ENCODE measurements around the gene GAS7.

Gene GAS7

DNA sequence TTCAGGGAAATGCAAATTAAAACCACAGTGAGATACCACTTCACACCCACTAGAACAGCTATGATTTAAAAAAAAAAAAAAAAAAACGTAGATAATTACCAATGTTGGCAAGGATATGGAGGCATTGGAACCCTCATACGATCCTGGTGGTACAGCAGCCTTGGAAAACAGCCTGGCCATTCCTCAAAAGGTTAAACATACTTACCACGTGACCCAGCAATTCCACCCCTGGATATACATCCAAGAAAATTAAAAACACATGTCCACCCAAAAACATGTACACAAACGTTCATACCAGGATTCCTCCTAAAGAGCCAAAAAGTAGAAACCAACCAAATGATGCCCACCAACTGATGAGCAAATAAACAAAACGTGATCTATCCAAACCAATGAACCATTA lies 68.1 kb downstream of the GAS7 start:
- TF ChIP-seq, protein P1, sequence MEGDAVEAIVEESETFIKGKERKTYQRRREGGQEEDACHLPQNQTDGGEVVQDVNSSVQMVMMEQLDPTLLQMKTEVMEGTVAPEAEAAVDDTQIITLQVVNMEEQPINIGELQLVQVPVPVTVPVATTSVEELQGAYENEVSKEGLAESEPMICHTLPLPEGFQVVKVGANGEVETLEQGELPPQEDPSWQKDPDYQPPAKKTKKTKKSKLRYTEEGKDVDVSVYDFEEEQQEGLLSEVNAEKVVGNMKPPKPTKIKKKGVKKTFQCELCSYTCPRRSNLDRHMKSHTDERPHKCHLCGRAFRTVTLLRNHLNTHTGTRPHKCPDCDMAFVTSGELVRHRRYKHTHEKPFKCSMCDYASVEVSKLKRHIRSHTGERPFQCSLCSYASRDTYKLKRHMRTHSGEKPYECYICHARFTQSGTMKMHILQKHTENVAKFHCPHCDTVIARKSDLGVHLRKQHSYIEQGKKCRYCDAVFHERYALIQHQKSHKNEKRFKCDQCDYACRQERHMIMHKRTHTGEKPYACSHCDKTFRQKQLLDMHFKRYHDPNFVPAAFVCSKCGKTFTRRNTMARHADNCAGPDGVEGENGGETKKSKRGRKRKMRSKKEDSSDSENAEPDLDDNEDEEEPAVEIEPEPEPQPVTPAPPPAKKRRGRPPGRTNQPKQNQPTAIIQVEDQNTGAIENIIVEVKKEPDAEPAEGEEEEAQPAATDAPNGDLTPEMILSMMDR (IDR thresholded peaks at IDR 0.05; ENCODE audit: insufficient read depth, low read depth, low read length, missing control alignments) = no peak
- no peak overlapping the region for H3K4me3 ChIP-seq (ENCODE audit: low read depth, low read length)
- no peak for DNase-seq (ENCODE audit: low read depth)

DNA sequence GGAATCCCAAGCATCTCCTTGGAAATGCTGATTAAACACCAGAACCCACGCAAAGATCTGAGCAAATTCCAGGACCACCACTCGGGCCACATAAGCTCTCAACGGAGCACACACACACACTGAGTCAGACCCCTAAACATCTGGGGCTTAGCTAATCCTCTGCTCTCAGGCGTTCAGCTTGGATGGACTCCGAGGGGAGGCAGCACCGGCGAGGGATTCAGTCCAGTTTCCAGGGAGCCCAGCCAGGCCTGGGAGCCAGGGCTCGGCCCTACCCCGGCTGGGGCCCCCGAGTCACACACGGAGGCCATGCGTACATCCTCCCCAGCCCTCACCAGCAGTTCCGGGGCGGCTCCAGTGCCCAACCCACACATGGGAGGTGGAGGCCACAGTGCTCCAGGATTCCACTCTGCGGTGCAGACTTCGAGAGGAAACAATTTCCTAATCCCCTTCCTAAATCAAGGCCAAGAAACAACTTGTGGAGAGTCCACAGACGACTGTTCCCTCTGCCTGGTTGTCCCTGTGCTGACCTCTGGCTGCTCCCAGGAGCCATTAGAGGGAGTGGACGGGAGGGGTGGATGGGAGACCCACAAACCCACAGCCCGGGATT lies 70.5 kb downstream of the GAS7 start:
- DNase-seq (ENCODE audit: low read depth) = no peak
- no peak overlapping the region for H3K4me3 ChIP-seq (ENCODE audit: low read depth, low read length)
- TF ChIP-seq, protein P1 (IDR thresholded peaks at IDR 0.05; ENCODE audit: insufficient read depth, low read depth, low read length, missing control alignments) = no peak

DNA sequence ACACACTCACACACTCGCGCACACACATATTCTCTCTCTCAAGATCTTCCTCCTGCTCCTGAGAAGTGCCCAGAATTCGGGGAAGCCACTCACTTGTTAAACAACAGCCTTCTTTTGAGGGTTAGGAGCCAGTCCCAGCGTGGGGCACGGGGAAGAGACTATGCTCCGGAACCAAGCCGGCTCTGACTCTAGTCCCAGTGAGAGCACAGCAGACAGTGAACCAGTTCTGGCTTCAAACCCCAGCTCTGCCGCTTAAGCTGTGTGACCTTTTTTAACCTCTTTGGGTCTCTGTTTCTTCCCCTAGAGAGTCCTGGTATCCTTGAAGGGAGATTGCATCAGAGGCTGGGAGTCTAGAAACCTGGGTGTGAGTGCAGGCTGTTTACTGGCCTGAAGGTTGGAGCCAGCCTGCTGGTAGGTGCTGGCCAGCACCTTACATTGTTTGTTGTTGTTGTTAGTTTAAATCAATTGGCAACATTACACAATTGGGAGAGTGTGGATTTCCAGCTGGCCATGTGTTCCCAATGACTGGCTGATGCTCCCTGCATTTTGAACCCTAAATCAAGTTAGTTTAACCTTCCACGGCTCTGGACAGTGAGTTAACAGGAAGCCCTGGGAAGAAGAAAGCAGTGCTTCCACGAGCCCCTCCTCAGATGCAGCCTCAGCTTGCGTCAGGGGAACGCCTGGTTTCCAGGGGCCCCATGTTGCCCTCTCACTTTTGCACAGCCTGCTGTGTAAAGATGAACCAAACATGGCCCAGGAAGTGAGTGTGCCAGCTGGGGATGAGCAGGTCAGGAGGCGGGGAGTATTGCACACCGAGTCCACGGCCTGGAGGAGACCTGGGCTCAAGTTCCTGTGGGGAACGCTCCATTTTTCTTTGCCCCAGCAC lies 71.5 kb downstream of the GAS7 start:
- no peak overlapping the region for H3K4me3 ChIP-seq (ENCODE audit: low read depth, low read length)
- DNase-seq (ENCODE audit: low read depth) = no peak
- TF ChIP-seq, protein P1 (IDR thresholded peaks at IDR 0.05; ENCODE audit: insufficient read depth, low read depth, low read length, missing control alignments) = no peak

DNA sequence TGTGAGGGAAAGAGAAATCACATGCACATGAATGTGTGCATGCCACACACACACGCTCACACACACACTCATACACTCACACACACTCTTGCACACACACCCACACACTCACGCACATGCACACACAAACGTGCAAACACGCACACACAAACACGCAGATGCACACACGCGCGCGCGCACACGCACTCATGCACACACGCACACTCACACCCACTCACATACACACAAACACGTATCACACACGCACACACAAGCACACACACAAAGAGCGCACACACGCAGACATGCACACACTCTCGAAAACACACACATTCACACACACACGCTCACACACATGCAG lies 72.2 kb downstream of the GAS7 start:
- no peak for DNase-seq (ENCODE audit: low read depth)
- TF ChIP-seq, protein P1 (IDR thresholded peaks at IDR 0.05; ENCODE audit: insufficient read depth, low read depth, low read length, missing control alignments) = no peak
- no peak overlapping the region for H3K4me3 ChIP-seq (ENCODE audit: low read depth, low read length)

DNA sequence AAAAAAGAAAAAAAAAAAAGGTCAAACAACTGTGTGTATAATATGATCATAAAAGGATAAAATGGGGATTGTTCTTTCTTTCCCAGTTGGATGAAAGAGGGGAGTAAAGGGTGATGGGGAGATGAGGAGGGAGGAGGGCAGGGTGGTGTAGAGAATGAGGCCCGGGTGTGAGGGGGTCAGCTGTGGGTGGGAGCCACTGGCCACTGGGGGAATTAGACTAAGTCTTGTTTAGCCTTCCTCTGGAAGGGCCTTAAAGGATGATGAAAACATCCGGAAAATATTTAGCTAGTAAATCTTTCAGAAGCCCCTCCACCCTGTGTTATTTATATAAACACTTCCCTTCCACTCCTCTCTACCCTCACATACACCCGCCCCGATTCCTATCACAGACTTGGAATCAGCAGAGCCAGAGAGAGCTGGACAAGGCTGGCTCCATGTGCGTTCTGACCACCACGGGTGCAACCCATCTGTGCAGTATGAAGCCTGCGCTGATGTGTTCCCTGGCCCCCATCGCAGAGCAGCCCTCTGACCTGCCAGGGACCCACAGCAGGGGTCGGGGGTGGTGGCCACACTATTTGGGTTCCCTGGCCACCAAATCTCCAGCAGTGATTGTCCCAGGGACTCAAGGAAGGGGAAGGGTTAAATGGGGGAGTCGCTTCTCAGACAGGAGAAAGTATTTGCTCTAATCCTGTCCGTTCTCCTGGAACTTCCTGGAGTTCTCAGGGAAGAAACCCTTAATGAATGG lies 72.7 kb downstream of the GAS7 start:
- no peak for DNase-seq (ENCODE audit: low read depth)
- H3K4me3 ChIP-seq (ENCODE audit: low read depth, low read length) = no peak overlapping the region
- TF ChIP-seq, protein P1 (IDR thresholded peaks at IDR 0.05; ENCODE audit: insufficient read depth, low read depth, low read length, missing control alignments) = no peak

DNA sequence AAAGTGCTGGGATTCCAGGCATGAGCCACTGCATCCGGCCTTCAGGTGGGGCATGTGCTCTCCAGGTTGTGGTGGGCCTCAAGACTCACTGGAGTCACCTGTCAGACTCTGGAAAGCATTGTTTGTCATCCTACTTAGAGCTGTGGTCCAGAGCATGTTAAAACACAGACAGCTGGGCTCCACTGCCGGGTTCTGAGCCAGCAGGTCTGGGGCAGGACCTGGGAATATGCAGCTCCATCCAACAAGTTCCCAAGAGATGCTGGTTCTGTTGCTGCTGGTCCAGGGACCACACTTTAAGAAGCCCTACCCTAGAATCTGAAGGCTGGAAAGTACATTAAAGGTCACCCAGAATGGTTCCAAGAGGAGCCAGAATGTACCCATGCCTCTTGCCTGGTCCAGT lies 75.3 kb downstream of the GAS7 start:
- TF ChIP-seq, protein P1 (IDR thresholded peaks at IDR 0.05; ENCODE audit: insufficient read depth, low read depth, low read length, missing control alignments) = no peak
- no peak overlapping the region for H3K4me3 ChIP-seq (ENCODE audit: low read depth, low read length)
- DNase-seq (ENCODE audit: low read depth) = no peak

All from GM12865 (cell line).